Gastrocnemius medialis (tissue), 4 donors: ENCODE results near the gene TMEM169.

ENCODE experiments used
- CTCF ChIP-seq, 5 experiments: fragments of 450-650 bp in 3 of 5; fragments of 200-600 bp in 2 of 5; sonication (generic) in 2 of 5; IDR thresholded peaks in 4 of 5; conservative IDR thresholded peaks in 1 of 5; 1 replicate in 4 of 5; 2 replicates in 1 of 5; pipeline ENCODE4 v1.5.1; 2016 to 2019; ENCODE audit warnings: antibody characterized with exemption in 5 of 5, mild to moderate bottlenecking in 3 of 5, moderate library complexity in 3 of 5
- POLR2A ChIP-seq, 2 donors: fragments of 450-650 bp; IDR thresholded peaks; one replicate each; pipeline ENCODE4 v1.6.1; 2017; ENCODE audit warnings: antibody characterized with exemption in 2 of 2, mild to moderate bottlenecking in 2 of 2, moderate library complexity in 2 of 2

- TF ChIP-seq CTCF (IDR thresholded peaks at IDR 0.05 in 4 of 5, conservative IDR thresholded peaks at IDR 0.05 in 1 of 5) (no peak), POLR2A (IDR thresholded peaks at IDR 0.05) (no peak)
These were observed 2.0 kb downstream of the TMEM169 start for GRCh38 chr2:216083464-216084281.
